Fibroblast of skin of left quadriceps (primary cell): ENCODE data around the gene PITRM1.
A peak's percentile ranks its signal among the peaks of the same experiment; 100 is the strongest.
"Not testable (repeated sequence)": the region's sequence is repeated elsewhere in the genome, so short reads cannot be mapped to it uniquely, and the experiment has no call there.

Source experiments
- DNase-seq, 2 experiments: peaks; one replicate each; pipeline ENCODE4 v3.0.0-alpha.2; 2013; ENCODE audit warnings: low read depth in 2 of 2

PITRM1 gene

GRCh38 chr10:3172446-3173170 is at the start of gene PITRM1:
PITRM1 (minus strand) TSS chr10:3172782; CDS start chr10:3172772, 10 bp downstream.
- DNase-seq: peak; percentile 99

- DNase-seq: no peak
Observed at GRCh38 chr10:3222068-3222467, 49.5 kb upstream of the PITRM1 start.

GRCh38 chr10:3221601-3222000 is 49.0 kb upstream of the PITRM1 start:
- DNase-seq: not testable (repeated sequence)

GRCh38 chr10:3220853-3221252 is 48.3 kb upstream of the PITRM1 start:
- peak; percentile 54 to 59 for DNase-seq

GRCh38 chr10:3219021-3219628 is 46.5 kb upstream of the PITRM1 start:
- not testable (repeated sequence) for DNase-seq

- DNase-seq: no peak
Observed at GRCh38 chr10:3217853-3218252, 45.3 kb upstream of the PITRM1 start.

GRCh38 chr10:3217301-3217700 is 44.7 kb upstream of the PITRM1 start:
- peak; percentile 77 to 79 for DNase-seq

- DNase-seq: no peak
Observed at GRCh38 chr10:3215153-3215775, 42.7 kb upstream of the PITRM1 start.

GRCh38 chr10:3213758-3214515 is 41.4 kb upstream of the PITRM1 start:
- no peak for DNase-seq

GRCh38 chr10:3213208-3213607 is 40.6 kb upstream of the PITRM1 start:
- DNase-seq: no peak

- no peak for DNase-seq
Observed at GRCh38 chr10:3210251-3210877, 37.8 kb upstream of the PITRM1 start.

- no peak for DNase-seq
Observed at GRCh38 chr10:3208481-3209406, 36.2 kb upstream of the PITRM1 start.

GRCh38 chr10:3207351-3207750 is 34.8 kb upstream of the PITRM1 start:
- no peak for DNase-seq

GRCh38 chr10:3206511-3207157 is 34.1 kb upstream of the PITRM1 start:
- peak; percentile 59 to 64 for DNase-seq

- no peak for DNase-seq
Observed at GRCh38 chr10:3203972-3204371, 31.4 kb upstream of the PITRM1 start.

- DNase-seq: no peak
Observed at GRCh38 chr10:3203016-3203811, 30.6 kb upstream of the PITRM1 start.

- DNase-seq: no peak
Observed at GRCh38 chr10:3201796-3202195, 29.2 kb upstream of the PITRM1 start.

- DNase-seq: no peak
Observed at GRCh38 chr10:3199488-3199887, 26.9 kb upstream of the PITRM1 start.

GRCh38 chr10:3198900-3199299 is 26.3 kb upstream of the PITRM1 start:
- DNase-seq: no peak
